KMS-11 (cell line): ENCODE data around the gene DNM3.

Experiments used
- H2AFZ ChIP-seq: fragments of 200-600 bp; sonication (generic); 2 replicates; pipeline ENCODE4 v1.6.1; 2016; ENCODE audit warnings: antibody characterized with exemption, mixed run types, low read depth
- H3K27ac ChIP-seq: fragments of 200-600 bp; sonication (generic); 2 replicates; pipeline ENCODE4 v1.6.1; 2016; ENCODE audit warnings: mild to moderate bottlenecking, mixed run types
- H3K27me3 ChIP-seq: fragments of 200-600 bp; sonication (generic); 2 replicates; pipeline ENCODE4 v1.6.1; 2017; ENCODE audit warnings: mild to moderate bottlenecking, low read depth, mixed run types, moderate library complexity; ENCODE audit not compliant: insufficient read depth
- H3K36me3 ChIP-seq: fragments of 200-600 bp; sonication (generic); 2 replicates; pipeline ENCODE4 v1.6.1; 2017; ENCODE audit warnings: mild to moderate bottlenecking, mixed run types; ENCODE audit not compliant: insufficient read depth
- H3K4me1 ChIP-seq: fragments of 200-600 bp; sonication (generic); 2 replicates; pipeline ENCODE4 v1.6.1; 2016; ENCODE audit warnings: mild to moderate bottlenecking, low read depth, mixed run types; ENCODE audit not compliant: poor library complexity, severe bottlenecking
- H3K4me2 ChIP-seq: fragments of 200-600 bp; sonication (generic); 2 replicates; pipeline ENCODE4 v1.7.0; 2016; ENCODE audit warnings: mild to moderate bottlenecking, mixed run types
- H3K4me3 ChIP-seq: fragments of 200-600 bp; sonication (generic); IDR thresholded peaks from 2 replicates; pipeline ENCODE4 v1.6.1; 2017; ENCODE audit warnings: low read depth, low read length, mixed read lengths; ENCODE audit not compliant: insufficient read depth
- H3K79me2 ChIP-seq: fragments of 200-600 bp; sonication (generic); 2 replicates; pipeline ENCODE4 v1.6.1; 2016; ENCODE audit warnings: low read depth, mixed run types; ENCODE audit not compliant: insufficient read depth
- H3K9ac ChIP-seq: fragments of 200-600 bp; sonication (generic); 2 replicates; pipeline ENCODE4 v1.6.1; 2016; ENCODE audit warnings: mild to moderate bottlenecking, mixed run types
- H4K20me1 ChIP-seq: fragments of 200-600 bp; sonication (generic); 2 replicates; pipeline ENCODE4 v1.6.1; 2016; ENCODE audit warnings: mild to moderate bottlenecking, mixed run types; ENCODE audit not compliant: insufficient read depth
- TF ChIP-seq, protein P1 (sequence below): fragments of 200-600 bp; sonication (generic); conservative IDR thresholded peaks from 2 replicates; pipeline ENCODE4 v1.6.1; 2017; ENCODE audit warnings: low read depth, mild to moderate bottlenecking, antibody characterized with exemption, low read length, moderate library complexity, mixed read lengths

Gene DNM3

DNA sequence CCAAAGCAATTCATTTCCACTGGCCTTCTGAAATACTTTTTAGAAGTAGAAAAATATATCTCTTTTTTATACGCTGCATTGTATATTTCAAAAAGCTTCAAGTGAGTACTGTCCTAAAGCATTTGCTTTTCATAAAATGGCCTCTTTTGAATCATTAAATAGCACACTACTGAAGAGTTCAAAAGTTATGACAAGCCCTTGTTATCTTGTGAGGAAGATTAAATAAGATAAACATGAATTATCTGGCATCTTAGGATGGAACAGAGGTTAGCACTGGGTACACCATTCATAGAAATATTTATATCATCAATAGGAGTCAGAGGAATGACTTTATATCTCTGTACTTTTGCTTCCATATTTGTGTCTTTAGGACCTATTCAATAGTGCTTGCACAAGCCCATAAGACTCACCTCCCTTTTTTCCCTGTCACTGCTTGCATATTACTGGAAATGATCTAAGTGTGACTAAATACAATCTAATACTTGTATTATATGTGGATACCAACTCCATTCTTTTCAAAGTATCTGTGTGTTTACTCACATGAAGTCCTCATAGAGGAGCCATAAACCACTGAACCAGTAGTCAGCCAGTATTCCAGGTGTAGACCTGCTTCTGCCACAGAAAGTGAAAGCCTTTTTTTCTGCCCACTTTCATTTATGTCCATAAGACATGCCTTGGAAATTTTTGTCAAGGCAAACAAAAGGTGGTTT lies 305.0 kb downstream of the DNM3 start:
- H3K9ac ChIP-seq, result no peak overlapping the region
- H3K27ac ChIP-seq, result no peak overlapping the region
- H2AFZ ChIP-seq, result no peak overlapping the region
- no peaks in the 10 kb centered on the region for H3K27me3 ChIP-seq
- H3K79me2 ChIP-seq, result no peaks in the 10 kb centered on the region
- H4K20me1 ChIP-seq, result no peaks in the 10 kb centered on the region
- no peak overlapping the region for H3K4me3 ChIP-seq
- no peaks in the 10 kb centered on the region for H3K4me1 ChIP-seq
- H3K4me2 ChIP-seq, result no peak overlapping the region
- H3K36me3 ChIP-seq, result no peaks in the 10 kb centered on the region; the same call in 1 of the 2 replicates
- TF ChIP-seq, protein P1, sequence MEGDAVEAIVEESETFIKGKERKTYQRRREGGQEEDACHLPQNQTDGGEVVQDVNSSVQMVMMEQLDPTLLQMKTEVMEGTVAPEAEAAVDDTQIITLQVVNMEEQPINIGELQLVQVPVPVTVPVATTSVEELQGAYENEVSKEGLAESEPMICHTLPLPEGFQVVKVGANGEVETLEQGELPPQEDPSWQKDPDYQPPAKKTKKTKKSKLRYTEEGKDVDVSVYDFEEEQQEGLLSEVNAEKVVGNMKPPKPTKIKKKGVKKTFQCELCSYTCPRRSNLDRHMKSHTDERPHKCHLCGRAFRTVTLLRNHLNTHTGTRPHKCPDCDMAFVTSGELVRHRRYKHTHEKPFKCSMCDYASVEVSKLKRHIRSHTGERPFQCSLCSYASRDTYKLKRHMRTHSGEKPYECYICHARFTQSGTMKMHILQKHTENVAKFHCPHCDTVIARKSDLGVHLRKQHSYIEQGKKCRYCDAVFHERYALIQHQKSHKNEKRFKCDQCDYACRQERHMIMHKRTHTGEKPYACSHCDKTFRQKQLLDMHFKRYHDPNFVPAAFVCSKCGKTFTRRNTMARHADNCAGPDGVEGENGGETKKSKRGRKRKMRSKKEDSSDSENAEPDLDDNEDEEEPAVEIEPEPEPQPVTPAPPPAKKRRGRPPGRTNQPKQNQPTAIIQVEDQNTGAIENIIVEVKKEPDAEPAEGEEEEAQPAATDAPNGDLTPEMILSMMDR, result no peak

DNA sequence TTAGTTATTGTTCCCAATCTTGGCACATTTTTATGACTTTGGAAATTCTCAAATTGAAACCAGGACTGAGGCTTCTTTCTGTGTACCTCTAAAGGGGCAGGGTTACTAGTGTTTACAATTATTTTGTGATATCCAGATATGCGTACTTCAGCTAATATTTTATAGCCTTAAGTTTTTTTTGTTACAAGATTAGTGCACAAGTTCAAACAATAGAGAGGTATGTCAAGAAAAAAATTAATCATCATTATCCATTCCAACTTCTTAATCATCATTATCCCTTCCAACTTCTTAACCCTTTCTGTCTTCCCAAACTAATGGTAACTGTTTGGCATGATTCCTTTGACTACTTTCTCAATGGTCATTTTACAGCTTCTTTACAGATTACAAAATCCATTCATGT lies 306.2 kb downstream of the DNM3 start:
- Histone ChIP-seq H4K20me1 (no peaks in the 10 kb centered on the region), H3K4me1 (no peaks in the 10 kb centered on the region), H3K79me2 (no peaks in the 10 kb centered on the region), H3K27ac (no peak overlapping the region), H2AFZ (no peak overlapping the region), H3K9ac (no peak overlapping the region), H3K4me3 (no peak overlapping the region), H3K36me3 (no peaks in the 10 kb centered on the region; the same call in 1 of the 2 replicates), H3K27me3 (no peaks in the 10 kb centered on the region), H3K4me2 (no peak overlapping the region)
- TF ChIP-seq, protein P1, result no peak

DNA sequence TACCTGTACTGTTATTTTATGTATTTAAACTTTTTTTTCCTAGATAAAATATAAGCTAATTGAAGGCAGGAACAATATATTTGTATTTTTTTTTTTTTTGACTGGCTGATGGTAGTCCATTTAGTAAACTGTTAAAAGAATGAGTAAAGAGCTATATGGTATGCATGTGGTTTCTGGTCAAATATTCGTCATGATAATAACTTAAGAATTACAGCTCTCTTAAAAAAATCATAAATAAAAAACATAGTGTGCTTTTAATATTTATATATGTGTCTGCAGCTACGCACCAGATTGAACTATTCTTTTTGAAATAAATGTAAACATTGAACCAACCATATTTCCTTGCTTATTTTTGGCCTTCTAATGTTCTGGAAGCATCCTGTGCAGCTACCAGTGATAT lies 306.9 kb downstream of the DNM3 start:
- no peaks in the 10 kb centered on the region for H4K20me1 ChIP-seq
- no peak overlapping the region for H3K9ac ChIP-seq
- no peaks in the 10 kb centered on the region for H3K27me3 ChIP-seq
- H3K4me1 ChIP-seq, result no peaks in the 10 kb centered on the region
- H3K79me2 ChIP-seq, result no peaks in the 10 kb centered on the region
- H3K36me3 ChIP-seq, result no peaks in the 10 kb centered on the region; the same call in 1 of the 2 replicates
- H2AFZ ChIP-seq, result no peak overlapping the region
- H3K4me3 ChIP-seq, result no peak overlapping the region
- H3K27ac ChIP-seq, result no peak overlapping the region
- TF ChIP-seq, protein P1, result no peak
- H3K4me2 ChIP-seq, result no peak overlapping the region

DNA sequence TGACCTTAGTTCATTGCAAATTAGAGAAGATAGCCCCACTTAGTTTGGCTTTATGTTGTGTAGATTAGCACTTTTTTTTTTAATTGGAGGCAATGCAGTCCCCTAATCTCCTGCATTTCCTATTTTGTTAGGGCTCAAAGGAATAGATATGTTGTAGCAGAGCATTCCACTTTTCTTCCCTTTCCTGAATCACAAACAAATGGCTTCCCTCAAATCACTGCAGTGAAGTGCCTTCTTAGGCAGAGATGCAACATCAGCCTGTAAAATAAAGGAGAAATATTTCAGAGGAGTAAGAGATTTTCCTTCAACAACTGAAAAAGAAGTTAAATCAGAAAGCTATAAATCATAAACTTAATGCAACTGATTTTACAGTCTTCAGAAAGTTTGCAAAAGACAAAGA lies 307.4 kb downstream of the DNM3 start:
- H3K36me3 ChIP-seq, result no peaks in the 10 kb centered on the region; the same call in 1 of the 2 replicates
- no peaks in the 10 kb centered on the region for H4K20me1 ChIP-seq
- H3K4me2 ChIP-seq, result no peak overlapping the region
- H3K27me3 ChIP-seq, result no peaks in the 10 kb centered on the region
- H2AFZ ChIP-seq, result no peak overlapping the region
- no peaks in the 10 kb centered on the region for H3K4me1 ChIP-seq
- no peaks in the 10 kb centered on the region for H3K79me2 ChIP-seq
- H3K27ac ChIP-seq, result no peak overlapping the region
- no peak overlapping the region for H3K9ac ChIP-seq
- no peak overlapping the region for H3K4me3 ChIP-seq
- TF ChIP-seq, protein P1, result no peak
